Measurements from ENCODE around the gene PRMT6. TPM values are rescaled to one million over a fixed set of nuclear protein-coding genes. Genes with fewer than 3 reads are reported as not detected.
"Not testable (repeated sequence)": the region's sequence is repeated elsewhere in the genome, so short reads cannot be mapped to it uniquely, and the experiment has no call there.

PRMT6 gene
- total RNA-seq = 12.6 and 14.0 TPM in 2 replicates

- DNase-seq (ENCODE audit: low read depth in 2 of 2) = peak; percentile 23 to 72
Measured at GRCh38 chr1:107056426-107057196, at the start of gene PRMT6. PRMT6 (plus strand) TSS chr1:107056674; CDS start chr1:107056716, 42 bp downstream.

DNA sequence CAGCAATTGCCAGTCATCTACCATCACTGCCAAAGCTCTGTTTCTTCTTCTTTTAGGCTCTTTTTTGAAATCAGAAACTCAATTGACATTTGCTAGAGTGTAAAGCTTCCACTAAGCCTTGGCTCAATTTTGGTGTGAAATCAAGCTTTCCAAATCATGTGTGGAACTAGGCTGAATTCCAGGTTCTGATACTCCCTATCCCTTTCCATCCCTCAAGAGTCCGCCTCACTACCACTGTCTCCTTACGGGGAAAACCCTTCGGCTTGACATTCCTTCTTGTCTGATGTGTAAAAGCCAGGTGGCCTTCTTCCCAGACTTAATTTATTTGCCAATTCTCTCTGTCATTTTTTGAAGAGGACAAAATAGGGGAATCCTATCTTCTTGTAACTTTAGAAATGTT is 47.2 kb upstream of the PRMT6 start:
- no peak for DNase-seq (ENCODE audit: low read depth in 2 of 2)

- DNase-seq (ENCODE audit: low read depth in 2 of 2) = no peak
Measured at GRCh38 chr1:107010582-107010981, 45.9 kb upstream of the PRMT6 start.

DNA sequence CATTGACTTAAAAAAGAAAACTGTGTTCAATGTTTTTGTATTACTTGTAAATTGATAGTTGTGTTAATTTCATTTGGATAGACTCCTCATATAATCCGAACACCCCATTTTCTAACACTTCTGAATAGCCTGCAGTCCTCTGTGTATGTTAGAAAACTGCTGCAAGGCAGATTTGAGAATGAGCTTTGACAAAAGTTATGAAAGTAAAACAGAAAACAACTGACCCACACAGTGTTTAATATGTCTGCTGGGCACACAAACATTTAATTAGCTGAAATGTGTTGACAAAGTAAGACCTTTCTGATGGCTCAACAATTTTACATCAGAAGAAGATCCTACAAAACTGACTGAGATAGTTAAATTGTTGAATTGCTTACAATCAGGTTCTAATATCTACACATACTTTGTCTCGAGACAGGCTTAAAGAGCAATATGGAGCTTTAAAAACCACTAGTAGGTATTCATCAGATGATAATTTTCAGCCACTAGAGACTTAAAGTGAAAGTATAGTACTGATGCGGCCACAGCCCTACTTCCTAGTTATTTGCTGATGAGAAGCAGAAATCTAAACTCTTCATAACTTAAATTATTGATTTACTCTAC is 40.0 kb upstream of the PRMT6 start:
- DNase-seq (ENCODE audit: low read depth in 2 of 2) = no peak

- no peak for DNase-seq (ENCODE audit: low read depth in 2 of 2)
Measured at GRCh38 chr1:107018445-107018844, 38.0 kb upstream of the PRMT6 start.

DNA sequence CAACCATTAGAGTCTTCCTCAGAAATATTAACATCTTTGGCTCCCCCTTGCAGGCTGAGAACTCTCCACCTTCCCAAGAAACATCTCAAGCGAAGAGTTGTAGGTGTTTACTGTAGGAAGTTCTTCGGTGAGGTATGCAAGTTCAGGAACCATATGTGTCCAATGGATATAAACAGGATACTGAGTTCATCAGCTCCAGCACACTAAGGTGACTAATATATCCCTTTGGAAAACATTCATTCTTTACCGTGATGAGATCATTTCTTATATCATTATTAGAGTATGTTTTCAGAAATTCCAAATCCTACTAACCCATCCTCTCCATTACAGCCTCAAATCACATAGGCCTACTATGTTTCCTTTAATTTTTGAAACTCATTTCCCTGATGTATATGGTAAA is 37.3 kb upstream of the PRMT6 start:
- DNase-seq (ENCODE audit: low read depth in 2 of 2) = peak; percentile 55 to 73

DNA sequence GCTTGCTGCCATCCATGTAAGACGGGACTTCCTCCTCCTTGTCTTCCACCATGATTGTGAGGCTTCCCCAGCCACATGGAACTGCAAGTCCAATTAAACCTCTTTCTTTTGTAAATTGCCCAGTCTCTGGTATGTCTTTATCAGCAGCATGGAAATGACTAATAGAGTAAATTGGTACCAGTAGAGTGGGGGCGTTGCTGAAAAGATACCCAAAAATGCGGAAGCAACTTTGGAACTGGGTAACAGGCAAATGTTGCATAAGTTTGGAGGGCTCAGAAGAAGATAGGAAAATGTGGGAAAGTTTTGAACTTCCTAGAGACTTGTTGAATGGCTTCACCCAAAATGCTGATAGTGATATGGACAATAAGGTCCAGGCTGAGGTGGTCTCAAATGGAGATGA is 17.6 kb upstream of the PRMT6 start:
- DNase-seq (ENCODE audit: low read depth in 2 of 2) = not testable (repeated sequence)

DNA sequence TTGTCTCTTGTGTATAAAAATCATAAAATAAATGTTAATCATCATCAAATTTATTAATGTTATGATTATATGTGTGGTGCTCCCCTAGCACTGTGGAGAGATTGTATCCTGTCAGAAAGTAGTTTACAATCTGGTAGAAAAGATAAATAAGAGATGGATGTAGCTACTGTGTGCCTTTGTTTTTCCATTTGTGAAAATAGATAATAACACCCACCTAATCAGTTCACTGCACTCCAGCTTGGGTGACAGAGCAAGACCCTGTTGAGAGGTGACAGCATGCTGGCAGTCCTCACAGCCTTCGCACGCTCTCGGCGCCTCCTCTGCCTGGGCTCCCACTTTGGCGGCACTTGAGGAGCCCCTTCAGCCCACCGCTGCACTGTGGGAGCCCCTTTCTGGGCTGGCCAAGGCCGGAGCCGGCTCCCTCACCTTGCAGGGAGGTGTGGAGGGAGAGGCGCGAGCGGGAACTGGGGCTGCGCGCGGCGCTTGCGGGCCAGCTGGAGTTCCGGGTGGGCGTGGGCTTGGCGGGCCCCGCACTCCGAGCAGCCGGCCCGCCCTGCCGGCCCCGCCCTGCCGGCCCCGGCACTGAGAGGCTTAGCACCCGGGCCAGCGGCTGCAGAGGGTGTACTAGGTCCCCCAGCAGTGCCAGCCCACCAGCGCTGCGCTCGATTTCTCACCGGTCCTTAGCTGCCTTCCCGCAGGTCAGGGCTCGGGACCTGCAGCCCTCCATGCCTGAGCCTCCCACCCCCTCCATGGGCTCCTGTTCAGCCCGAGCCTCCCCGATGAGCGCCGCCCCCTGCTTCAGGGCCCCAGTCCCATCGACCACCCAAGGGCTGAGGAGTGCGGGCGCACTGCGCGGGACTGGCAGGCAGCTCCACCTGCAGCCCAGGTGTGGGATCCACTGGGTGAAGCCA is 11.9 kb upstream of the PRMT6 start:
- DNase-seq (ENCODE audit: low read depth in 2 of 2) = not testable (repeated sequence)

DNA sequence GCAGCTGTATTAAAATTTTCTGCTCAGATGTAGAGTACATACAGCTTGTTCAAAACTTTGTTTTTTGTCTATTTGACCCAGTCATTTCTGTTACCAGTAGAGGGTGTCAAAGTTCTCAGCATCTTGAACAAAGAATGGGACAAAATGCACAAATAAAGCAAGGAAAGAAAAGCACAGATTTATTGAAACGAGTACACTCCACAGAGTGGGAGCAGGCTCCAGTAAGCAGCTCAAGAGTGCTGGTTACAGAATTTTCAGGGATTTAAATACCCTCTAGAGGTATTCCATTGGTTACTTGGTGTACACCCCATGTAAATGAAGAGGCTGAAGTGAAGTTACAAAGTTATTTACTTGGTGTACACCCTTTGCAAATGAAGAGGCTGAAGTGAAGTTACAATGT is 8.9 kb upstream of the PRMT6 start:
- DNase-seq (ENCODE audit: low read depth in 2 of 2) = peak in 1 of 2 donors; percentile 2

GRCh38 chr1:107048241-107048640 is 8.2 kb upstream of the PRMT6 start:
- no peak for DNase-seq (ENCODE audit: low read depth in 2 of 2)

GRCh38 chr1:107051266-107051665 is 5.2 kb upstream of the PRMT6 start:
- no peak for DNase-seq (ENCODE audit: low read depth in 2 of 2)

DNA sequence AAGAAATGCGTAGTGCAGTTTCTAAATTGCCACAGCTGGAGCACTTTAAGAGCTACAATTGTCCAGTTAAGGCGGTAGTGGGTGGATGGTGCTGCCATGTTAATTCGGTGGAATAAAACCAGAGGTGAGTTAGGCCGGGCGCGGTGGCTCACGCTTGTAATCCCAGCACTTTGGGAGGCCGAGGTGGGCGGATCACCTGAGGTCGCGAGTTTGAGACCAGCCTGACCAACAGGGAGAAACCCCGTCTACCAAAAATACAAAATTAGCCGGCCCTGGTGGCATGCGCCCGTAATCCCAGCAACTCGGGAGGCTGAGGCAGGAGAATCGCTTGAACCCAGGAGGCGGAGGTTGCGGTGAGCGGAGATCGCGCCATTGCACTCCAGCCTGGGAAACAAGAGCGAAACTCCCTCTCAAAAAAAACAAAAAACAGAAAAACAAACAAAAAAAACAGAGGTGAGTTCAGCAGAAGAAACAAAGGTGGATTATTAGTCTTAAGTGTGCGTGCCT is 502 bp upstream of the PRMT6 start:
- DNase-seq (ENCODE audit: low read depth in 2 of 2) = not testable (repeated sequence)

DNA sequence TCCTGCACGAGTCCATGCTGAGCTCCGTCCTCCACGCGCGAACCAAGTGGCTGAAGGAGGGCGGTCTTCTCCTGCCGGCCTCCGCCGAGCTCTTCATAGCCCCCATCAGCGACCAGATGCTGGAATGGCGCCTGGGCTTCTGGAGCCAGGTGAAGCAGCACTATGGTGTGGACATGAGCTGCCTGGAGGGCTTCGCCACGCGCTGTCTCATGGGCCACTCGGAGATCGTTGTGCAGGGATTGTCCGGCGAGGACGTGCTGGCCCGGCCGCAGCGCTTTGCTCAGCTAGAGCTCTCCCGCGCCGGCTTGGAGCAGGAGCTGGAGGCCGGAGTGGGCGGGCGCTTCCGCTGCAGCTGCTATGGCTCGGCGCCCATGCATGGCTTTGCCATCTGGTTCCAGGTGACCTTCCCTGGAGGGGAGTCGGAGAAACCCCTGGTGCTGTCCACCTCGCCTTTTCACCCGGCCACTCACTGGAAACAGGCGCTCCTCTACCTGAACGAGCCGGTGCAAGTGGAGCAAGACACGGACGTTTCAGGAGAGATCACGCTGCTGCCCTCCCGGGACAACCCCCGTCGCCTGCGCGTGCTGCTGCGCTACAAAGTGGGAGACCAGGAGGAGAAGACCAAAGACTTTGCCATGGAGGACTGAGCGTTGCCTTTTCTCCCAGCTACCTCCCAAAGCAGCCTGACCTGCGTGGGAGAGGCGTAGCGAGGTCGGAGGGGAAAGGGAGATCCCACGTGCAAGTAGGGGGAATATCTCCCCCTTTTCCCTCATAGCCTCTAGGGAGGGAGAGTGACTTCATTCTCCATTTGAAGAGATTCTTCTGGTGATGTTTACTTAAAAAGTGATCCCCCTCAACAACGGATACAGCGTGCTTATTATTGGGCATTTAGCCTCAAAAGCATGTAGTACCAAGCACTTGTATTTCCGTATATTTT is 991 bp downstream of the PRMT6 start:
- peak; percentile 36 to 75 for DNase-seq (ENCODE audit: low read depth in 2 of 2)

DNA sequence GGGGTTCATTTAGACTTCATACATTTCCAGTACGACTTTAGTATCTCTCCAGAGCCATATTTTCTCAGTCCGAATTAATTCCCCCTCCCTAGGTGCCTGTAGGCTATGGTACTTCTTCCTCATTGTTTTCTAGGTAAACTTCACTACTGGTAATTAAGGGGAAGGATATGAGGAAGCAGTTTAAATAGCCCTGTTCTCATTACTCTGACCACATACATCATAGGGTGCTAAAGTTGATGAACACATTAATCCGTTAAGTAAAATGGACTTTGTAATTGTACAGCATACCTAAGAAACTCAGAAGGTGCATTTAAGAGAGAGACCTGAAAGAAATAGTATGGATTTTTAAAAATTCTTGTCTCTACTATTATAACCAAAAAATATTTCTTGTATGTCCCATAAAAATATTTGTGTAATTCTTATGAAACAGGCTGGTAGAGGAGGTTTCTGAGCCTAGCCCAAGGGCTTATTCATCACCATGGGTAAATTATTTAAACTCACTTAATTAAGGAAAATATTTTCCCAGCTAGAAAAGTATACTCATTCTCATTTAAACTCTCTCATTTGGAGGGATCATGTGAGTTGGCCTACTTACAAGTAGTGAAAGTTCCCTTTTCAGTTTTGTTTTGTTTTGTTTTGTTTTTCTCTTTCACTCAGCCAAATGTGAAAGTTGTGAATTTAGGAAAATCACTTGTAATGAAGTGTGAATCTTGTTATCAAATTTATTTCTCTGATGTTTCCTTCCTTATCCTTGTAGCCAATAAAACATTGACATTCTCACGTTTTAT is 2.0 kb downstream of the PRMT6 start:
- no peak for DNase-seq (ENCODE audit: low read depth in 2 of 2)

GRCh38 chr1:107061886-107062285 is 5.4 kb downstream of the PRMT6 start:
- DNase-seq (ENCODE audit: low read depth in 2 of 2) = no peak

DNA sequence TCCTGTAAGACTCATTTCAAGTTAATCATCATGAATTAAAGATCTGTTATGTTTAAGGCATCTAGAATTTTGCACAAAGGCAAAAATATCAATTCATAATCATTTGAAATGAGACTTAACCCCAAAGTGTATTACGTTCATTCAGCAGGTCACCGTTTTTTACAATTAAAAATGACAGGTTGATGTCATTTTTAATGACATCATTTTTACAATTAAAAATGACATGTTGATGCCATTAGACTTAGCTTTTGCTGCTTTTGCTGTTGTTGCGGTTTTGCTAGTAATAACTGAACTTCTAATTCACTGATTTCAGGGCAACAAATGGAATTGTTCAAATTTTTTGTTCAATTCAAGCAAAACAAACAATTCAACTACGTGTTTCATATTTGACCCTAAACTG is 17.0 kb downstream of the PRMT6 start:
- DNase-seq (ENCODE audit: low read depth in 2 of 2) = no peak

- no peak for DNase-seq (ENCODE audit: low read depth in 2 of 2)
Measured at GRCh38 chr1:107076841-107077240, 20.4 kb downstream of the PRMT6 start.

DNA sequence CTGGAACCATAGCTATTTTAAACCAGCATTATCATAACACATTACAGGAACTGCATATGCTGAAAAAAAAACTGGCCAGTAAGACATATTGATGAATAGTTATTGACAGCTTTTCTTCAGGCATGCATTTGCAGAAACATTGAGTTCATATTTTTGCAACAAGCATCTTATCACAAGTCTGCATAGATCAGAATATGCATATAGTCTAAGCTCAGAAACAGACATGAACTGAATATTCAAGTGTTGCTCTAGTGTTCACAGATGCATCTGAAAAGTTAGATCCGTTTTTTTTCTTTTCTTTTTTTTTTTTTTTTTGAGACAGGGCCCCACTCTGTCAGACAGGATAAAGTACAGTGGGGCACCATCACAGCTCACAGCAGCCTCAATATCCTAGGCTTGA is 22.8 kb downstream of the PRMT6 start:
- no peak for DNase-seq (ENCODE audit: low read depth in 2 of 2)

GRCh38 chr1:107081102-107081501 is 24.6 kb downstream of the PRMT6 start:
- DNase-seq (ENCODE audit: low read depth in 2 of 2) = no peak

DNA sequence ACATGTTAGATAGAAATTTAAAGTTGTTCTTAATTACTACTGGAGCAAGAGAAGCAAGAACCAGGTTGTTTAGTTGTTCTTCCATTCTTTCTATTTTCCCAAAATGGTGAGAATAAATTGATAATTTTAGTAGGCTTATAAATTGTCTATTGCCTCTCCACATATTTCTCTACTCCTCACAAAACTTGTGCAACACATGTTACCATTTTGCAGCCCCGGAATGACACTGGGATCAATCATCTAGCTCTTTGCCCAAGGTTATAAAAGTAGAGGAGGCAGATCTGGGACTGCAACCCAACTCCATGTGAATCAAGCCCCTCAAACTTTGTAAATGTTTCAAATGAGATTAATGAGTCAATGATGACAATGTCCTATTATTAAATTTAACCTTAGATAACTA is 34.9 kb downstream of the PRMT6 start:
- DNase-seq (ENCODE audit: low read depth in 2 of 2) = no peak
